Effector memory CD4-positive, alpha-beta T cell (primary cell): ENCODE data around the gene FAM3A.

Source experiments
- DNase-seq, 3 donors: peaks; one replicate each; pipeline ENCODE4 v3.0.0-alpha.2; 2020
- H3K27ac ChIP-seq: 2 replicates; pipeline ENCODE4 v1.7.0; 2013; ENCODE audit warnings: mild to moderate bottlenecking, low read length, moderate library complexity; ENCODE audit not compliant: insufficient read depth, poor library complexity, severe bottlenecking
- H3K27me3 ChIP-seq: replicated peaks from 2 replicates; pipeline ENCODE4 v1.7.0; 2013; ENCODE audit warnings: mild to moderate bottlenecking, low read length; ENCODE audit not compliant: insufficient read depth, control insufficient read depth, poor library complexity, severe bottlenecking
- H3K36me3 ChIP-seq: 2 replicates; pipeline ENCODE4 v1.7.0; 2013; ENCODE audit warnings: mild to moderate bottlenecking, low read length, moderate library complexity; ENCODE audit not compliant: control insufficient read depth, insufficient read depth
- H3K4me1 ChIP-seq: 2 replicates; pipeline ENCODE4 v1.7.0; 2013; ENCODE audit warnings: low read length, mild to moderate bottlenecking; ENCODE audit not compliant: control insufficient read depth, insufficient read depth, poor library complexity, severe bottlenecking
- H3K4me3 ChIP-seq: 2 replicates; pipeline ENCODE4 v1.7.0; 2013; ENCODE audit warnings: low read length, low read depth, mild to moderate bottlenecking; ENCODE audit not compliant: insufficient read depth, poor library complexity, severe bottlenecking
- H3K9me3 ChIP-seq: 2 replicates; pipeline ENCODE4 v1.7.0; 2013; ENCODE audit warnings: mild to moderate bottlenecking, low read length, moderate library complexity; ENCODE audit not compliant: control insufficient read depth

Gene FAM3A

DNA sequence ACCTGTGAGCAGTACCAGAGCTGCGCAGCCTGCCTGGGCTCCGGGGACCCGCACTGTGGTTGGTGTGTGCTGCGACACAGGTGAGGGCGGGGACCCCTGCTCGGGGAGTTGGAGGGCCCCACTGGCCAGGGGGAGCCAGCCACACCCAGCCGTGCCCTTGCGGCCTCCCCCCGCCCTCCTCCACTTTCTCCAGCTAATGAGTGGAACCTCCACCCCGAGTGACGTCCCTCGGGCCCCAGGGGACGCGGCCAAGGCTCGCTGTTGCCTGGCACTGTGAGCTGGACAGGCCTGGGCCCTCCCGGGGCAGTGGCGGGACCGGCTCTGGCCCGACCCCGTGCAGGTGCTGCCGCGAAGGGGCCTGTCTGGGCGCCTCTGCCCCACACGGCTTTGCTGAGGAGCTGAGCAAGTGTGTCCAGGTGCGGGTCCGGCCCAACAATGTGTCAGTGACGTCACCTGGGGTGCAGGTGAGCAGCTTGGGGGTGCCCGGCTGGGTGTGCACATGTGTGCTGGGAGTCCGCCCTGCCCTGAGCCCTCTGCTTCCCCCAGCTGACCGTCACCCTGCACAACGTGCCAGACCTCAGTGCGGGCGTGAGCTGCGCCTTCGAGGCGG lies 52.3 kb downstream of the FAM3A start:
- Histone ChIP-seq H3K9me3 (no peaks in the 10 kb centered on the region), H3K4me1 (peaks cover 4% of the 10 kb centered on the region), H3K27ac (no peak overlapping the region), H3K36me3 (peaks cover 11% of the 10 kb centered on the region), H3K4me3 (no peak overlapping the region), H3K27me3 (no peaks in the 10 kb centered on the region)
- DNase-seq: no peak

GRCh38 chrX:154462396-154462795 lies 53.6 kb downstream of the FAM3A start:
- Histone ChIP-seq H3K27ac (no peak overlapping the region), H3K4me3 (no peak overlapping the region), H3K36me3 (peaks cover 11% of the 10 kb centered on the region), H3K9me3 (no peaks in the 10 kb centered on the region), H3K27me3 (no peaks in the 10 kb centered on the region), H3K4me1 (peaks cover 4% of the 10 kb centered on the region)
- no peak for DNase-seq

DNA sequence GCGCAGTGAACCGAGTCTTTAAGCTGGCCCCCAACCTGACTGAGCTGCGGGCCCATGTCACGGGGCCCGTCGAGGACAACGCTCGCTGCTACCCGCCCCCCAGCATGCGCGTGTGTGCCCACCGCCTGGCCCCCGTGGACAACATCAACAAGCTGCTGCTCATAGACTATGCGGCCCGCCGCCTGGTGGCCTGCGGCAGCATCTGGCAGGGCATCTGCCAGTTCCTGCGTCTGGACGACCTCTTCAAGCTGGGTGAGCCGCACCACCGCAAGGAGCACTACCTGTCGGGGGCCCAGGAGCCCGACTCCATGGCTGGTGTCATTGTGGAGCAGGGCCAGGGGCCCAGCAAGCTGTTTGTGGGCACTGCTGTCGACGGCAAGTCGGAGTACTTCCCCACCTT lies 55.7 kb downstream of the FAM3A start:
- no peak overlapping the region for H3K4me3 ChIP-seq

DNA sequence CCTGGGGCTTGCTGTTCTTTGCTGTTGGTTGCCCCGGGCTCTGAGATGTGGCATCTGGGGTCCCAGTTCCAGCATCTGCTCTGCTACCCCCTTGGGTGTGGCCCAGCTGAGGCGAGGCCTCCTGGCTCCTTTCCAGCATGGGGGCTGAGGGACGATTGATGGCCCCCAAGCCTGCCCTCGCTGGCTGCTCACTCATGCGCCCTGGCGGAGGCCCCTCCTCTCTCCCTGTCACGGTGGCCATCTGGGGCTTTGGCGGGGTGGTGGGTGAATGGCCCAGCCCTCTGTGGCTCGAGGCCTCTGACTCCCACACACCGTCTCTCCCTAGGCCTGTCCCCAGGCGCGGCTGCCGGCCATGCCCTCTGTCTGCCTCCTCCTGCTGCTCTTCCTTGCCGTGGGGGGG lies 56.2 kb downstream of the FAM3A start:
- Histone ChIP-seq H3K4me1 (peaks cover 4% of the 10 kb centered on the region), H3K4me3 (no peak overlapping the region), H3K9me3 (no peaks in the 10 kb centered on the region), H3K27ac (no peak overlapping the region), H3K36me3 (peaks cover 3% of the 10 kb centered on the region), H3K27me3 (no peaks in the 10 kb centered on the region)
- no peak for DNase-seq

More for the DNA sequence above, 55.7 kb downstream of the FAM3A start:
- Histone ChIP-seq H3K27ac (no peak overlapping the region), H3K9me3 (no peaks in the 10 kb centered on the region), H3K27me3 (no peaks in the 10 kb centered on the region), H3K36me3 (peaks cover 3% of the 10 kb centered on the region), H3K4me1 (peaks cover 4% of the 10 kb centered on the region)
- DNase-seq: no peak

GRCh38 chrX:154458954-154459778 lies 56.9 kb downstream of the FAM3A start:
- no peaks in the 10 kb centered on the region for H3K27me3 ChIP-seq
- H3K4me1 ChIP-seq: peaks cover 4% of the 10 kb centered on the region
- no peak for DNase-seq
- H3K4me3 ChIP-seq: peak overlapping the region; percentile 61
- peak overlapping the region; percentile 58 for H3K27ac ChIP-seq
- H3K9me3 ChIP-seq: no peaks in the 10 kb centered on the region
- peaks cover 2% of the 10 kb centered on the region for H3K36me3 ChIP-seq

DNA sequence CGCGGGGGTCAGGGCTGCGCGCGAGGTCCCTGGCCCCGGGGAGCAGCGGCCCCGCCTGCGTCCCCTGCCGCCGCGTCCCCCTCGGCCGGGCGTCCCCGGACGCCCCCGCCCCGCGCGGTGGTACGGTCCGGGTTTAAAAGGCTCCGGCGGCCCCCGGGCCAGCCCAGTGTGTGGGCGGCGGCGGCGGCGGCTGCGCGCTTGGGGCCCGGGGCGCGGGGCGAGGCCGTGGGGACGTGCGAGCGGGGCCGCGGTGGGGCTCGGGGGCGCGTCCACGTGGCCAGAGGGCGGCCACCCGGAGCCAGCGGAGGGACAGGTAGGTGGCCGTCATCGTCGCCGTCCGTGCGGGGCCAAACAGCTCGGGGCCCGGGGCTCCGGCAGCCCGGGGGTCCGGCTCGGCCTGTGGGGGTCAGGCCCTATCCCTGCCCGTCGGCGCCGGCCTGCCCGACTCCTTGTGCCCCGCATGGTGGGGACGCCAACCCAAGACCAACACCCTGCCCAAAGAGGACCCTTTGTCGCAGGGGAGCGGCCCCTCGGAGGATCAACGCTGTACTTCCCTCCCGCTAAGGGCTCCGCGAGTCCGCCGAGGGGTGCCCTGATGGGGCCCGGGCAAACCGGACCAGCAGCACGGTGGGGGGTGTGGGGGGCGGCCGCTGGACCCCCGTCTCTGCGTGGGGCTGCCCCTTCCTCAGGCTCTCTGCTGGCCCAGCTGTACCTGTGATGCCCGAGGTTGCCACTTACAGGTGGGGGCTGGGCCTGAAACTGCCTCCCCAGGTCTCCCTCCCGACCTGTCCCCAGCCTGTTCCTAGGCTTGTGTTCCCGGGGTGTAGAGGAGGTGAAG lies 57.7 kb downstream of the FAM3A start, which contains the start of gene PLXNA3:
Gene PLXNA3 (plus strand): TSS at position 166 of the 838 bp plus-strand sequence. CDS start 1,903 bp downstream, outside the sequence.
- Histone ChIP-seq H3K4me3 (peak within 1 kb of the TSS; percentile 61), H3K27me3 (no peaks in the 10 kb centered on the region), H3K9me3 (no peaks in the 10 kb centered on the region), H3K36me3 (no peaks in the 10 kb centered on the region), H3K4me1 (peaks cover 4% of the 10 kb centered on the region), H3K27ac (peak within 1 kb of the TSS; percentile 58)
- peak; percentile 46 to 56 (median 54) for DNase-seq

DNA sequence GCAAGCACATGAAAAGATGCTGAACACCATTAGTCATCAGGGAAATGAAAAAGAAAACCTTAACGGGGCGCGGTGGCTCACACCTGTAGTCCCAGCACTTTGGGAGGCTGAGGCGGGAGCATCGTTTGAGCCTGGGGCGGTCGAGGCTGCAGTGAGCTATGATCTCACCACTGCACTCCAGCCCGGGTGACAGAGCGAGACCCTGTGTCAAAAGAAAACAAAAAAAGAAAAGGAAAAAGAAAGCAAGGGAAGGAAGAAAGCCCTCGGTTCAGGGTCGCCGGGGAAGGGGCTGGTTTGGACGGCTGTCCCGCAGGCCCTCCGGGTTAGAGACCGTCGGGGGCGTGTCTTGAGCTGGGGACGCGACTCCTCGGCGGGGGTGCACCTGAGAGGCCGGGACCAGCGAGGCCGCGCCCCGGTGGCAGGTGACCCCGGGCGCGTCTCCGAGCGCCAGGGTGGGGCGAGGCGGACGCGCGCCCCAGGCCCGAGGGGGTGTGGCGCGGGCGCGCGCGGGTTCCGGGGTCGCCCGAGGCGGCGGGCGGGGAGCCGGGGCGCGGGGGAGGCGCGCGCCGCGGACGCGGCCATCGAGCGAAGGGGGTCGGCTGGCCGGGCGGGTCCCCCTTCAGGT lies 58.4 kb downstream of the FAM3A start:
- Histone ChIP-seq H3K27me3 (no peaks in the 10 kb centered on the region), H3K4me1 (peaks cover 4% of the 10 kb centered on the region), H3K27ac (no peak overlapping the region), H3K9me3 (no peaks in the 10 kb centered on the region), H3K4me3 (peak overlapping the region; percentile 34), H3K36me3 (no peaks in the 10 kb centered on the region)
- peak; percentile 51 to 56 (median 51) for DNase-seq
